ENCODE results near the gene MCMBP.

GRCh38 chr10:119780879-119781480 is 91.7 kb downstream of the MCMBP start:
- TF ChIP-seq CTCF (IDR thresholded peaks at IDR 0.05; ENCODE audit: insufficient read depth, low read length) (no peak), GABPA (IDR thresholded peaks at IDR 0.05; ENCODE audit: low read depth) (no peak)

Data from HL-60 (cell line).